Activated T-cell treated with anti-CD3 and anti-CD28 coated beads, Interleukin-2, amount 50 U/mL, for 72 hours (primary cell): Measurements from ENCODE around the gene SHROOM3. TPM values are rescaled to one million over a fixed set of nuclear protein-coding genes. Genes with fewer than 3 reads are reported as not detected.

ENCODE experiments used
- ATAC-seq, 2 donors: fragments of 150-1000 bp; cut with Tn5 transposase; replicated peaks in 1 of 2; 2 replicates each; pipeline ENCODE4 v1.10.0; 2021; ENCODE audit warnings: moderate library complexity in 2 of 2, mild to moderate bottlenecking in 1 of 2
- DNase-seq, 2 donors: peaks; one replicate each; pipeline ENCODE4 v3.0.0; 2021 to 2022; ENCODE audit warnings: mixed read lengths in 1 of 2
- H3K27ac Mint-ChIP-seq: one replicate; pipeline ENCODE4 v1.8.0; 2022; ENCODE audit warnings: mild to moderate bottlenecking, moderate library complexity, mixed read lengths
- H3K27me3 Mint-ChIP-seq: one replicate; pipeline ENCODE4 v1.8.0; 2022; ENCODE audit warnings: low read depth, mixed read lengths
- H3K36me3 Mint-ChIP-seq, 2 donors: one replicate each; pipeline ENCODE4 v1.8.0; 2022; ENCODE audit warnings: mixed read lengths in 2 of 2, mild to moderate bottlenecking in 1 of 2; ENCODE audit not compliant: insufficient read depth in 2 of 2
- H3K4me1 Mint-ChIP-seq: one replicate; pipeline ENCODE4 v1.8.0; 2022; ENCODE audit warnings: low read depth, mixed read lengths
- H3K4me3 Mint-ChIP-seq, 2 donors: one replicate each; pipeline ENCODE4 v1.8.0; 2022; ENCODE audit warnings: mild to moderate bottlenecking in 2 of 2, mixed read lengths in 2 of 2, moderate library complexity in 2 of 2
- H3K9me3 Mint-ChIP-seq, 2 donors: one replicate each; pipeline ENCODE4 v1.8.0; 2022; ENCODE audit warnings: mixed read lengths in 2 of 2
- total RNA-seq, 2 donors: library from RNA; stranded (reverse); gene quantifications; one replicate each; pipeline ENCODE4 v1.2.3, GENCODE V29; 2022

The SHROOM3 gene
- total RNA-seq, 2 donors from 2014 or later, result 0.09 to 0.10 TPM

GRCh38 chr4:76744241-76744921 is 309.4 kb downstream of the SHROOM3 start:
- H3K9me3 Mint-ChIP-seq, result no peaks in the 10 kb centered on the region
- H3K27ac Mint-ChIP-seq, result no peak overlapping the region
- ATAC-seq, result no peak

GRCh38 chr4:76745240-76745639 is 310.2 kb downstream of the SHROOM3 start:
- H3K27me3 Mint-ChIP-seq, result peaks cover 27% of the 10 kb centered on the region
- H3K36me3 Mint-ChIP-seq, result no peaks in the 10 kb centered on the region
- no peak for DNase-seq
- H3K4me3 Mint-ChIP-seq, result no peak overlapping the region
- no peak for ATAC-seq
- peaks cover 5% of the 10 kb centered on the region for H3K4me1 Mint-ChIP-seq
- H3K27ac Mint-ChIP-seq, result no peak overlapping the region
- no peaks in the 10 kb centered on the region for H3K9me3 Mint-ChIP-seq

More at GRCh38 chr4:76744241-76744921, 309.4 kb downstream of the SHROOM3 start:
- H3K4me3 Mint-ChIP-seq, result no peak overlapping the region
- H3K4me1 Mint-ChIP-seq, result peaks cover 5% of the 10 kb centered on the region
- peaks cover 19% of the 10 kb centered on the region for H3K27me3 Mint-ChIP-seq
- no peaks in the 10 kb centered on the region for H3K36me3 Mint-ChIP-seq
- no peak for DNase-seq

GRCh38 chr4:76747563-76747962 is 312.5 kb downstream of the SHROOM3 start:
- no peak for DNase-seq
- Mint-ChIP-seq H3K27ac (no peak overlapping the region), H3K4me1 (peaks cover 5% of the 10 kb centered on the region), H3K9me3 (peaks cover 0 to 2% of the 10 kb centered on the region in 2 donors), H3K4me3 (no peak overlapping the region), H3K27me3 (peaks cover 49% of the 10 kb centered on the region), H3K36me3 (peaks cover 0 to 4% of the 10 kb centered on the region in 2 donors)
- no peak for ATAC-seq

- Mint-ChIP-seq H3K4me3 (no peak overlapping the region), H3K27me3 (peaks cover 51% of the 10 kb centered on the region), H3K9me3 (peaks cover 0 to 2% of the 10 kb centered on the region in 2 donors), H3K27ac (no peak overlapping the region), H3K36me3 (peaks cover 0 to 4% of the 10 kb centered on the region in 2 donors), H3K4me1 (peaks cover 13% of the 10 kb centered on the region)
- ATAC-seq (no peak), DNase-seq (peak; percentile 19 to 24)
These were observed 313.6 kb downstream of the SHROOM3 start for GRCh38 chr4:76748649-76749048.

GRCh38 chr4:76749355-76749754 is 314.3 kb downstream of the SHROOM3 start:
- Mint-ChIP-seq H3K27me3 (peaks cover 51% of the 10 kb centered on the region), H3K27ac (no peak overlapping the region), H3K9me3 (peaks cover 0 to 2% of the 10 kb centered on the region in 2 donors), H3K36me3 (peaks cover 0 to 4% of the 10 kb centered on the region in 2 donors), H3K4me1 (peaks cover 13% of the 10 kb centered on the region), H3K4me3 (no peak overlapping the region)
- DNase-seq, result no peak
- ATAC-seq, result no peak

GRCh38 chr4:76750716-76751115 is 315.7 kb downstream of the SHROOM3 start:
- H3K36me3 Mint-ChIP-seq, result peaks cover 0 to 4% of the 10 kb centered on the region in 2 donors
- H3K27ac Mint-ChIP-seq, result no peak overlapping the region
- H3K4me3 Mint-ChIP-seq, result no peak overlapping the region
- DNase-seq, result no peak
- peaks cover 58% of the 10 kb centered on the region for H3K27me3 Mint-ChIP-seq
- ATAC-seq, result no peak
- H3K4me1 Mint-ChIP-seq, result peaks cover 13% of the 10 kb centered on the region
- H3K9me3 Mint-ChIP-seq, result peaks cover 0 to 2% of the 10 kb centered on the region in 2 donors

- peaks cover 13% of the 10 kb centered on the region for H3K4me1 Mint-ChIP-seq
- no peak overlapping the region for H3K27ac Mint-ChIP-seq
- no peak for ATAC-seq
- no peak for DNase-seq
- H3K36me3 Mint-ChIP-seq, result peaks cover 0 to 4% of the 10 kb centered on the region in 2 donors
- H3K4me3 Mint-ChIP-seq, result no peak overlapping the region
- peaks cover 68% of the 10 kb centered on the region for H3K27me3 Mint-ChIP-seq
- H3K9me3 Mint-ChIP-seq, result peaks cover 0 to 2% of the 10 kb centered on the region in 2 donors
These were observed 316.7 kb downstream of the SHROOM3 start for GRCh38 chr4:76751612-76752343.

- H3K36me3 Mint-ChIP-seq, result peaks cover 0 to 4% of the 10 kb centered on the region in 2 donors
- ATAC-seq, result peak; percentile 85 to 86
- peaks cover 68% of the 10 kb centered on the region for H3K27me3 Mint-ChIP-seq
- DNase-seq, result peak in 1 of 2 donors; percentile 11
- no peak overlapping the region for H3K27ac Mint-ChIP-seq
- H3K4me3 Mint-ChIP-seq, result no peak overlapping the region
- peaks cover 0 to 2% of the 10 kb centered on the region in 2 donors for H3K9me3 Mint-ChIP-seq
- peaks cover 17% of the 10 kb centered on the region for H3K4me1 Mint-ChIP-seq
These were observed 318.0 kb downstream of the SHROOM3 start for GRCh38 chr4:76752861-76753501.

GRCh38 chr4:76753814-76754213 is 318.8 kb downstream of the SHROOM3 start:
- peaks cover 0 to 2% of the 10 kb centered on the region in 2 donors for H3K9me3 Mint-ChIP-seq

GRCh38 chr4:76754439-76754838 is 319.4 kb downstream of the SHROOM3 start:
- no peak overlapping the region for H3K4me3 Mint-ChIP-seq
- H3K27ac Mint-ChIP-seq, result no peak overlapping the region
- DNase-seq (no peak), ATAC-seq (no peak)
- peaks cover 55% of the 10 kb centered on the region for H3K27me3 Mint-ChIP-seq
- peaks cover 0 to 2% of the 10 kb centered on the region in 2 donors for H3K9me3 Mint-ChIP-seq
- peaks cover 28% of the 10 kb centered on the region for H3K4me1 Mint-ChIP-seq
- H3K36me3 Mint-ChIP-seq, result peaks cover 0 to 4% of the 10 kb centered on the region in 2 donors

More at GRCh38 chr4:76753814-76754213, 318.8 kb downstream of the SHROOM3 start:
- no peak overlapping the region for H3K27ac Mint-ChIP-seq
- H3K4me3 Mint-ChIP-seq, result no peak overlapping the region
- peaks cover 0 to 4% of the 10 kb centered on the region in 2 donors for H3K36me3 Mint-ChIP-seq
- peaks cover 61% of the 10 kb centered on the region for H3K27me3 Mint-ChIP-seq
- H3K4me1 Mint-ChIP-seq, result peaks cover 23% of the 10 kb centered on the region
- ATAC-seq (no peak), DNase-seq (no peak)

GRCh38 chr4:76755756-76756155 is 320.7 kb downstream of the SHROOM3 start:
- peaks cover 30% of the 10 kb centered on the region for H3K4me1 Mint-ChIP-seq
- peaks cover 0 to 2% of the 10 kb centered on the region in 2 donors for H3K9me3 Mint-ChIP-seq

GRCh38 chr4:76756416-76756815 is 321.4 kb downstream of the SHROOM3 start:
- no peak for DNase-seq
- H3K9me3 Mint-ChIP-seq, result peaks cover 0 to 2% of the 10 kb centered on the region in 2 donors
- peaks cover 0 to 4% of the 10 kb centered on the region in 2 donors for H3K36me3 Mint-ChIP-seq
- peaks cover 30% of the 10 kb centered on the region for H3K4me1 Mint-ChIP-seq
- H3K27me3 Mint-ChIP-seq, result peaks cover 46% of the 10 kb centered on the region
- H3K27ac Mint-ChIP-seq, result no peak overlapping the region
- no peak for ATAC-seq
- no peak overlapping the region for H3K4me3 Mint-ChIP-seq

More at GRCh38 chr4:76755756-76756155, 320.7 kb downstream of the SHROOM3 start:
- Mint-ChIP-seq H3K4me3 (no peak overlapping the region), H3K36me3 (peaks cover 0 to 4% of the 10 kb centered on the region in 2 donors), H3K27me3 (peaks cover 46% of the 10 kb centered on the region), H3K27ac (no peak overlapping the region)
- DNase-seq (no peak), ATAC-seq (no peak)

GRCh38 chr4:76757418-76757939 is 322.4 kb downstream of the SHROOM3 start:
- Mint-ChIP-seq H3K36me3 (no peaks in the 10 kb centered on the region), H3K9me3 (no peaks in the 10 kb centered on the region), H3K4me3 (no peak overlapping the region), H3K27me3 (peaks cover 39% of the 10 kb centered on the region), H3K4me1 (peaks cover 30% of the 10 kb centered on the region), H3K27ac (no peak overlapping the region)
- DNase-seq (no peak), ATAC-seq (no peak)
